ENCODE results near the gene WDTC1. TPM values are rescaled to one million over a fixed set of nuclear protein-coding genes. Genes with fewer than 3 reads are reported as not detected.
A peak's percentile ranks its signal among the peaks of the same experiment; 100 is the strongest.

Gene WDTC1
- total and polyA plus RNA-seq, 2 of the 13 experiments (the other 11 are each of a cell fraction or from before 2014, with no cell fraction given): 5.5 TPM

DNA sequence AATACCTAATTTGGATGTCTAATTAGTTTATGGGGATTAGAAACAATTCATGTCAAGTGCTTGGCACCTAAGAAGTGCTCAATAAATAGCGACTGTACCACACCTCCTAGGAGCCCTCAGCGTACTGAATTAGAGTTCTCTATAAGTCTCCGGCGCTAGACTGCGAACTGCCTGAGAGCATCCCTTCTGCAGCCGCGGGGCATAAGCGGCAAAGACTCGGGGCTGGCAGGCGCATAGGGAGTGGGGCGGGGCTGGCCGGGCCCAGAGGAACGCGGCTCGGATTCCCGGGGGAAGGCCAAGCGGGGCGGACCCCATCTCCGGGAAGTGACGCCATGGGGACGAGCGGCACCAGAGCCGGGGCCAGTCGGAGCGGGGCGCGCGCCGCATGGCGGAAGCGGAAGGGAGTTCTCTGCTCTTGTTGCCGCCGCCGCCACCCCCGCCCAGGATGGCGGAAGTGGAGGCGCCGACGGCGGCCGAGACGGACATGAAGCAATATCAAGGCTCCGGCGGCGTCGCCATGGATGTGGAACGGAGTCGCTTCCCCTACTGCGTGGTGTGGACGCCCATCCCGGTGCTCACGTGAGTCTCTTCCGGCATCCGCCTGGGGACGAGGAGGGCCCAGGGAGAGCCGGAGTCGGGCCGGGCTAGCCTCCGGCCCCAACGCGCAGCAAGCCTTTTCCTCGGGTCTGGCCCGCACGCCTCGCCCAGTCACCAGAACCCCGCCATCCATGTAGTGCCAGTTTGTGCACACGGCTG, 87.6 kb downstream of the WDTC1 start, which contains the start of gene TMEM222 (continued):
- TF ChIP-seq, protein P1, sequence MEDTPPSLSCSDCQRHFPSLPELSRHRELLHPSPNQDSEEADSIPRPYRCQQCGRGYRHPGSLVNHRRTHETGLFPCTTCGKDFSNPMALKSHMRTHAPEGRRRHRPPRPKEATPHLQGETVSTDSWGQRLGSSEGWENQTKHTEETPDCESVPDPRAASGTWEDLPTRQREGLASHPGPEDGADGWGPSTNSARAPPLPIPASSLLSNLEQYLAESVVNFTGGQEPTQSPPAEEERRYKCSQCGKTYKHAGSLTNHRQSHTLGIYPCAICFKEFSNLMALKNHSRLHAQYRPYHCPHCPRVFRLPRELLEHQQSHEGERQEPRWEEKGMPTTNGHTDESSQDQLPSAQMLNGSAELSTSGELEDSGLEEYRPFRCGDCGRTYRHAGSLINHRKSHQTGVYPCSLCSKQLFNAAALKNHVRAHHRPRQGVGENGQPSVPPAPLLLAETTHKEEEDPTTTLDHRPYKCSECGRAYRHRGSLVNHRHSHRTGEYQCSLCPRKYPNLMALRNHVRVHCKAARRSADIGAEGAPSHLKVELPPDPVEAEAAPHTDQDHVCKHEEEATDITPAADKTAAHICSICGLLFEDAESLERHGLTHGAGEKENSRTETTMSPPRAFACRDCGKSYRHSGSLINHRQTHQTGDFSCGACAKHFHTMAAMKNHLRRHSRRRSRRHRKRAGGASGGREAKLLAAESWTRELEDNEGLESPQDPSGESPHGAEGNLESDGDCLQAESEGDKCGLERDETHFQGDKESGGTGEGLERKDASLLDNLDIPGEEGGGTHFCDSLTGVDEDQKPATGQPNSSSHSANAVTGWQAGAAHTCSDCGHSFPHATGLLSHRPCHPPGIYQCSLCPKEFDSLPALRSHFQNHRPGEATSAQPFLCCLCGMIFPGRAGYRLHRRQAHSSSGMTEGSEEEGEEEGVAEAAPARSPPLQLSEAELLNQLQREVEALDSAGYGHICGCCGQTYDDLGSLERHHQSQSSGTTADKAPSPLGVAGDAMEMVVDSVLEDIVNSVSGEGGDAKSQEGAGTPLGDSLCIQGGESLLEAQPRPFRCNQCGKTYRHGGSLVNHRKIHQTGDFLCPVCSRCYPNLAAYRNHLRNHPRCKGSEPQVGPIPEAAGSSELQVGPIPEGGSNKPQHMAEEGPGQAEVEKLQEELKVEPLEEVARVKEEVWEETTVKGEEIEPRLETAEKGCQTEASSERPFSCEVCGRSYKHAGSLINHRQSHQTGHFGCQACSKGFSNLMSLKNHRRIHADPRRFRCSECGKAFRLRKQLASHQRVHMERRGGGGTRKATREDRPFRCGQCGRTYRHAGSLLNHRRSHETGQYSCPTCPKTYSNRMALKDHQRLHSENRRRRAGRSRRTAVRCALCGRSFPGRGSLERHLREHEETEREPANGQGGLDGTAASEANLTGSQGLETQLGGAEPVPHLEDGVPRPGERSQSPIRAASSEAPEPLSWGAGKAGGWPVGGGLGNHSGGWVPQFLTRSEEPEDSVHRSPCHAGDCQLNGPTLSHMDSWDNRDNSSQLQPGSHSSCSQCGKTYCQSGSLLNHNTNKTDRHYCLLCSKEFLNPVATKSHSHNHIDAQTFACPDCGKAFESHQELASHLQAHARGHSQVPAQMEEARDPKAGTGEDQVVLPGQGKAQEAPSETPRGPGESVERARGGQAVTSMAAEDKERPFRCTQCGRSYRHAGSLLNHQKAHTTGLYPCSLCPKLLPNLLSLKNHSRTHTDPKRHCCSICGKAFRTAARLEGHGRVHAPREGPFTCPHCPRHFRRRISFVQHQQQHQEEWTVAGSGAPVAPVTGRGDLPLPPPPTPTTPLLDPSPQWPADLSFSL (CRISPR knock-in tag; IDR thresholded peaks at IDR 0.05): no peak
- TF ChIP-seq ISX (CRISPR knock-in tag; conservative IDR thresholded peaks at IDR 0.05): no peak
- no peak for TF ChIP-seq ZNF30 (CRISPR knock-in tag; IDR thresholded peaks at IDR 0.05)
- TF ChIP-seq ZNF34 (CRISPR knock-in tag; IDR thresholded peaks at IDR 0.05; ENCODE audit: borderline replicate concordance): no peak; the same call in 1 of the 2 replicates
- no peak for TF ChIP-seq PAF1 (CRISPR knock-in tag; IDR thresholded peaks at IDR 0.05)
- peak; percentile 53; the same call in 1 of the 2 replicates for TF ChIP-seq MTF2 (CRISPR knock-in tag; IDR thresholded peaks at IDR 0.05; ENCODE audit: borderline replicate concordance)
- TF ChIP-seq SATB2 (CRISPR knock-in tag; IDR thresholded peaks at IDR 0.05): 0 out of 2 replicates have a peak, but pooled peaks have one; percentile 23
- TF ChIP-seq SRY (CRISPR knock-in tag; IDR thresholded peaks at IDR 0.05): peak; percentile 38; the same call in 1 of the 2 replicates
- TF ChIP-seq ZNF230 (CRISPR knock-in tag; IDR thresholded peaks at IDR 0.05): peak; percentile 95; the same call in 1 of the 2 replicates
- TF ChIP-seq TFDP1 (CRISPR knock-in tag; IDR thresholded peaks at IDR 0.05; ENCODE audit: borderline replicate concordance): peak; percentile 87
- peak; percentile 97 for TF ChIP-seq SKI (IDR thresholded peaks at IDR 0.05; ENCODE audit: partially characterized antibody)
- TF ChIP-seq SALL1 (CRISPR knock-in tag; IDR thresholded peaks at IDR 0.05): peak; percentile 91
- peak; percentile 85; the same call in 1 of the 2 replicates for TF ChIP-seq ZNF792 (CRISPR knock-in tag; IDR thresholded peaks at IDR 0.05)
- TF ChIP-seq ATF7 (IDR thresholded peaks at IDR 0.05): no peak
- peak; percentile 68 for TF ChIP-seq ATF7 (CRISPR knock-in tag; IDR thresholded peaks at IDR 0.05)
- TF ChIP-seq TMF1 (CRISPR knock-in tag; IDR thresholded peaks at IDR 0.05; ENCODE audit: low read depth): 0 out of 2 replicates have a peak, but pooled peaks have one; percentile 54
- TF ChIP-seq, protein P2, sequence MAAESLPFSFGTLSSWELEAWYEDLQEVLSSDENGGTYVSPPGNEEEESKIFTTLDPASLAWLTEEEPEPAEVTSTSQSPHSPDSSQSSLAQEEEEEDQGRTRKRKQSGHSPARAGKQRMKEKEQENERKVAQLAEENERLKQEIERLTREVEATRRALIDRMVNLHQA (CRISPR knock-in tag; IDR thresholded peaks at IDR 0.05): no peak
- TF ChIP-seq ZNF879 (CRISPR knock-in tag; IDR thresholded peaks at IDR 0.05): 0 out of 2 replicates have a peak, but pooled peaks have one; percentile 29
- TF ChIP-seq SMARCC2 (IDR thresholded peaks at IDR 0.05): no peak
- TF ChIP-seq ZNF713 (CRISPR knock-in tag; IDR thresholded peaks at IDR 0.05): peak; percentile 40; the same call in 1 of the 2 replicates
- peak; percentile 58; the same call in 1 of the 2 replicates for TF ChIP-seq ZNF160 (CRISPR knock-in tag; IDR thresholded peaks at IDR 0.05)
